Ovary (tissue), 9 donors: ENCODE measurements around the gene GRIK1. TPM values are rescaled to one million over a fixed set of nuclear protein-coding genes. Genes with fewer than 3 reads are reported as not detected.

Source experiments
- DNase-seq, 5 donors: peaks; one replicate each; pipeline ENCODE4 v3.0.0-alpha.2; 2019 to 2020
- H3K27ac ChIP-seq, 2 donors: fragments of 200-600 bp; one replicate each; pipeline versions ENCODE4 v1.5.1 to v1.8.0; 2019 to 2022
- H3K27me3 ChIP-seq: fragments of 200-600 bp; one replicate; pipeline ENCODE4 v1.8.0; 2022
- H3K36me3 ChIP-seq: fragments of 200-600 bp; sonication (generic); one replicate; pipeline ENCODE4 v1.5.1; 2019
- H3K4me1 ChIP-seq: one replicate; pipeline ENCODE4 v1.8.1; 2013; ENCODE audit warnings: mild to moderate bottlenecking, moderate library complexity; ENCODE audit not compliant: insufficient read depth
- H3K4me3 ChIP-seq: fragments of 200-600 bp; sonication (generic); one replicate; pipeline ENCODE4 v1.5.1; 2017
- H3K9me3 ChIP-seq, 2 donors: fragments of 200-600 bp in 1 of 2; sonication (generic) in 1 of 2; one replicate each; pipeline versions ENCODE4 v1.5.1 to v1.8.1; 2013 to 2019; ENCODE audit warnings: mild to moderate bottlenecking in 1 of 2, moderate library complexity in 1 of 2
- EP300 ChIP-seq: sonication (generic); formaldehyde crosslinking; IDR thresholded peaks from one replicate; pipeline ENCODE4 v1.6.1; 2017; ENCODE audit warnings: antibody characterized with exemption
- POLR2A ChIP-seq: fragments of 450-650 bp; IDR thresholded peaks from one replicate; pipeline ENCODE4 v1.6.1; 2017; ENCODE audit warnings: antibody characterized with exemption, mild to moderate bottlenecking, moderate library complexity
- WGBS, 3 donors: extraction: QIAGEN DNeasy Blood & Tissue Kit in 1 of 3; methylation state at CpG; one replicate each; pipeline versions ENCODE4 v1.1.5 to v1.1.7; 2013 to 2017; 5-methylcytosine and 5-hydroxymethylcytosine counted together
- intact Hi-C, 4 donors: fragments of 100-400 bp; cut with DNase I; formaldehyde crosslinking; loops; one replicate each; pipeline versions ENCODE4 v1.11.0 to v1.15.1; 2022 to 2023
- polyA plus RNA-seq, 2 donors: library from polyadenylated mRNA; stranded (reverse); fragments of 200-250 nt in 1 of 2; fragments of 350-450 nt in 1 of 2; fragmentation: Illumina TruSeq in 1 of 2; extraction: RNeasy Lipid Tissue Mini Kit (QIAGEN cat#74804) in 1 of 2; gene quantifications; one replicate each; pipeline ENCODE4 v1.2.3, GENCODE V29; 2013 to 2014
- total RNA-seq, 7 donors: library from RNA; depleted of rRNA in 2 of 7; stranded (reverse); fragments of >200 nt in 2 of 7; fragmentation: NEBNext Ultra II Directional in 3 of 7; extraction: Animal tissue kit (Norgen Biotek cat#: 25700) in 3 of 7; gene quantifications; one replicate each; pipeline versions ENCODE4 v1.1.0 to v1.2.4, GENCODE V29; 2016 to 2023
- TF ChIP-seq, protein P1 (sequence below), 3 donors: fragments of 450-650 bp in 2 of 3; fragments of 200-600 bp in 1 of 3; IDR thresholded peaks; one replicate each; pipeline versions ENCODE4 v1.5.1 to v1.8.0; 2016 to 2022; ENCODE audit warnings: antibody characterized with exemption in 3 of 3, mild to moderate bottlenecking in 1 of 3
- donor health status: DM: no; HTN: no; CAD: no; lungs with moderate emphysema.
- donor health status: DM: no; HTN: no; CAD: no.
- donor health status: Bipolar disorder and iron deficiency.
- donor health status: DM: yes; HTN: yes; CAD: no.
- donor health status: DM: no; HTN: no; CAD: no.
- donor health status: DM: yes; HTN: yes; CAD: no.

The GRIK1 gene
- total and polyA plus RNA-seq, 9 donors = 0.15 to 1.3 (median 0.34) TPM; not detected in 4

DNA sequence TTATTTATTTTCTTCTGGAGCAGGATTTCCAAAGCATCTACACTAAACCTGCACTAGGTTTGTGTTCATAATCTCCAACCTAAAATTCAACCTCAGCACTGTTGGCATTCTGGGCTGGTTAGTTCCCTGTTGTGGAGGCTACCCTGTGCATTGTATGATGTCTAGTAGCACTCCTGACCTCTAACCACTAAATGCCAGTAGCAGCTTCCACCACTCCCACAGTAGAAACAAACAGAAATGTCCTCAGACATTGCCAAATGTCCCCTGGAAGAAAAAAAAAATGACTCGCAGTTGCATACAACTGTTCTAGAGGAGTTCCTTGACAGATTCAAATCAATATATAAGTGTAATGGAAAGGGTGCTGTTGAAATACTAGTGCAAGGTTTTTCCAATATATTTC lies 18.9 kb downstream of the GRIK1 start:
- 78 to 95% (median 93%) methylated on average over 1 of the region's 1 CpG for WGBS, 3 donors
- H3K4me1 ChIP-seq = no peaks in the 10 kb centered on the region
- TF ChIP-seq, protein P1, sequence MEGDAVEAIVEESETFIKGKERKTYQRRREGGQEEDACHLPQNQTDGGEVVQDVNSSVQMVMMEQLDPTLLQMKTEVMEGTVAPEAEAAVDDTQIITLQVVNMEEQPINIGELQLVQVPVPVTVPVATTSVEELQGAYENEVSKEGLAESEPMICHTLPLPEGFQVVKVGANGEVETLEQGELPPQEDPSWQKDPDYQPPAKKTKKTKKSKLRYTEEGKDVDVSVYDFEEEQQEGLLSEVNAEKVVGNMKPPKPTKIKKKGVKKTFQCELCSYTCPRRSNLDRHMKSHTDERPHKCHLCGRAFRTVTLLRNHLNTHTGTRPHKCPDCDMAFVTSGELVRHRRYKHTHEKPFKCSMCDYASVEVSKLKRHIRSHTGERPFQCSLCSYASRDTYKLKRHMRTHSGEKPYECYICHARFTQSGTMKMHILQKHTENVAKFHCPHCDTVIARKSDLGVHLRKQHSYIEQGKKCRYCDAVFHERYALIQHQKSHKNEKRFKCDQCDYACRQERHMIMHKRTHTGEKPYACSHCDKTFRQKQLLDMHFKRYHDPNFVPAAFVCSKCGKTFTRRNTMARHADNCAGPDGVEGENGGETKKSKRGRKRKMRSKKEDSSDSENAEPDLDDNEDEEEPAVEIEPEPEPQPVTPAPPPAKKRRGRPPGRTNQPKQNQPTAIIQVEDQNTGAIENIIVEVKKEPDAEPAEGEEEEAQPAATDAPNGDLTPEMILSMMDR (IDR thresholded peaks at IDR 0.05) = no peak
- TF ChIP-seq POLR2A (no peak), EP300 (no peak)
- H3K9me3 ChIP-seq = no peaks in the 10 kb centered on the region
- intact Hi-C loops = no loop called here
- no peak for DNase-seq
- H3K27me3 ChIP-seq = no peaks in the 10 kb centered on the region
- no peak overlapping the region for H3K4me3 ChIP-seq
- H3K36me3 ChIP-seq = no peaks in the 10 kb centered on the region
- H3K27ac ChIP-seq = no peak overlapping the region

DNA sequence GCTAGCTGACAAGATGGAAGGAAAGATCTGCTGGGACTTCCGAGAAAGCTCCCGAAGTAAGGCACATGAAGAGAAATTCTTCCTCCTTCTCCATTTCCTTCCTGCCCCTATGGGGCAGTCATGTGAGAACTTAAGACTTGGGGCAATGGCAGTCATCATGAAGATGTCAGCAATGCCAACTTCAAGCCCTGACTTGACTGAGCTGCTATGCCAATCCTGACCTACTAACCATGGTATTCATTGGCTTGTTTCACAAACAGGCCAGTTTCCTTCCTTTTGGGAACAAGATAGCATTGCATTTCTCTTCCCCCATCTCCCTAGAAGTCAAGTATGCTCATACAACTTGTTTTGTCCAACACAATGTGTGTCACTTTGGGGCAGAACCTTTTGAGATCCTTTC lies 25.5 kb downstream of the GRIK1 start:
- WGBS, 3 donors = 90 to 94% (median 91%) methylated on average over 2 of the region's 2 CpGs
- TF ChIP-seq, protein P1 (IDR thresholded peaks at IDR 0.05) = no peak
- TF ChIP-seq EP300 (no peak), POLR2A (no peak)
- no peak overlapping the region for H3K27ac ChIP-seq
- intact Hi-C loops = no loop called here
- H3K27me3 ChIP-seq = no peaks in the 10 kb centered on the region
- no peak overlapping the region for H3K4me3 ChIP-seq
- no peaks in the 10 kb centered on the region for H3K9me3 ChIP-seq
- no peaks in the 10 kb centered on the region for H3K36me3 ChIP-seq
- H3K4me1 ChIP-seq = no peaks in the 10 kb centered on the region
- no peak for DNase-seq

- intact Hi-C loops = no loop called here
- no peak overlapping the region for H3K4me3 ChIP-seq
- no peaks in the 10 kb centered on the region for H3K27me3 ChIP-seq
- DNase-seq = no peak
- TF ChIP-seq, protein P1 (IDR thresholded peaks at IDR 0.05) = no peak
- TF ChIP-seq POLR2A (no peak), EP300 (no peak)
- no peaks in the 10 kb centered on the region for H3K36me3 ChIP-seq
- no peaks in the 10 kb centered on the region for H3K4me1 ChIP-seq
- H3K9me3 ChIP-seq = no peaks in the 10 kb centered on the region
- H3K27ac ChIP-seq = no peak overlapping the region
- 78 to 91% (median 91%) methylated on average over 4 of the region's 4 CpGs for WGBS, 3 donors
Observed at GRCh38 chr21:29909571-29909970, 30.2 kb downstream of the GRIK1 start.

- no peaks in the 10 kb centered on the region for H3K4me1 ChIP-seq
- TF ChIP-seq, protein P1 (IDR thresholded peaks at IDR 0.05) = no peak
- TF ChIP-seq EP300 (no peak), POLR2A (no peak)
- no peak for DNase-seq
- 45 to 55% (median 51%) methylated on average over 11 of the region's 11 CpGs for WGBS, 3 donors
- H3K4me3 ChIP-seq = no peak overlapping the region
- no peaks in the 10 kb centered on the region for H3K9me3 ChIP-seq
- H3K27me3 ChIP-seq = no peaks in the 10 kb centered on the region
- H3K36me3 ChIP-seq = no peaks in the 10 kb centered on the region
- H3K27ac ChIP-seq = no peak overlapping the region
- intact Hi-C loops = no loop called here
Observed at GRCh38 chr21:29904359-29905282, 35.2 kb downstream of the GRIK1 start.
